Stimulated activated CD8-positive, alpha-beta memory T cell treated with anti-CD3 and anti-CD28 coated beads, Interleukin-2, amount 100 ng/mL, for 1 hour (primary cell): ENCODE measurements around the gene NYAP2.

Source experiments
- DNase-seq, 2 donors: peaks; one replicate each; pipeline ENCODE4 v3.0.0-alpha.2; 2020; ENCODE audit warnings: low read depth in 2 of 2

NYAP2 gene

DNA sequence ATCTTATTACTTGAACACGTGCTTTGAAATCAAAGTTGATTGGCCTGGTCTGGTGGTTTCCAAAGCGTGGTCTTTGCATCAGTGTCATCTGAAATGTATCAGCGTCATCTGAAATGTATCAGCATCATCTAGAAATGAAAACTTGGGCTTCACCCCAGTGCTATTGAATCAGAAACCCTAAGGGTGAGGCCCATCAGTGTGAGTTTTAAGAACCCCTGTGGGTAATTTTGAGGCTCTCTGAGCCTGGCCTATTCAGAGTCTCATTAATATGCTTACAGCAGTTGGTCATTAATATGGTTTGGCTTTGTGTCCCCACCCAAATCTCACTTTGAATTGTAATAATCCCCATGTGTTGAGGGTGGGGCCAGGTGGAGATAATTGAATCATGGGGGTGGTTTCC is 85.2 kb downstream of the NYAP2 start:
- DNase-seq = no peak

DNA sequence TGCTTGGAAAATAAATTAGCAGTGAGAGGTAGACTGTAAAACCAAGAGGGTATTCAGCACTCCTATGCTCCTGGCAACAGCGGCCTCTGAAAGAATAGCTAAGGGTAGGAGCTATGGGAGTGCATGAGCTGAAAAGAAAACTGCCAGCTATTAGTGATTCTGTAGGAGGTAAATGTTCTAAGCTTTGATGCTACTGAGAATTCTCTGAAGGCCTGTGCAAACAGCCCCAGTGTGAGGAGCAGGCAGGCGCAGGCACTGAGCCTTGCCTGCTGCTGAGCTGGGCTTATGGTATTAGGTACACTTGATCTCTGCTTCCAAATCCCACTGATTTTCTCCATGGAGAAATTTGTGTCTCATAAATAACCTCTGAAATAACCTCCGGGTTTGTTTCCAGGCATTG is 86.7 kb downstream of the NYAP2 start:
- no peak for DNase-seq

DNA sequence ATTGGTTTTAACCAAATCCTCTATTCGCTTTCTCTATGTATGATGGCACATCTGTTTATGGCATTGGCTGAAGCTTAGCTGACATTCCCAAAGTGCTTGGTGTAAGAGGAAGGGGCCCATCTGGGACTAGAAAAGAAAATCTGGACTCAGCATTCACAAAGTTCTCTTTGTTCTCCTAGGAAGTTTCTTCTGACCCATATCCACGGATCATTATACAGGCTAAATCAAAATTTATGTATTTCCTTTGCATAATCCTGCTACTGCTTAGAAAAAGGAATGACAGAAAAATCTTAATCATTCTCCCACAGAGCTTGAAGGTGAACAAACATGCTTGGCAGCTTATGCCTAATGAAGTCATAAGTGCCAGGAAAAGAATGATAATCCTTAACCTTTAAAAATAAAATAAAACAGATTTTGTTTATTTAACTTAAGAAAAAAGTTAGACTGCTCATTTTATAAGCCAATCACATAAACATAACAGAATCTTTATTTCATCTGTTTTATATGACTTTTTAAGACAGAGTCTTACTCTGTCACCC is 88.4 kb downstream of the NYAP2 start:
- DNase-seq = no peak

DNA sequence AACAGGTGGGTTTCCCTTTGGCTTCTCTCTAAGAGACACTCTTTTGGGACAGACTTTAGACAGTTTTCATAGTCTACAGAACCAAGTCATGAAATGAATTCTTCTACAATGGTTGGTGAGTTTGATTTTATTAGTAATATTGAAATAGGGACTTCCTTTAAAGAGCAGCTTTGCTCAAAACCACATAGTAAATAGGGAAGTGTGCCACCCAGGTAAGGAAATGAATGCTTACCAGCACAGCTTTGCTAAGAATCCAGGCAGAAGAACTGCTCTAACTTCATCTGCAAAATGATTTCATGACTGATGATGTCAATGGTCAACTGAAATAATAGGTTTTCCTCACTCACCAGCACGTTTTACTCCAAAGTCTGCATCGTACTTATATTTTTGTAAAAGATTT is 89.2 kb downstream of the NYAP2 start:
- DNase-seq = no peak

DNA sequence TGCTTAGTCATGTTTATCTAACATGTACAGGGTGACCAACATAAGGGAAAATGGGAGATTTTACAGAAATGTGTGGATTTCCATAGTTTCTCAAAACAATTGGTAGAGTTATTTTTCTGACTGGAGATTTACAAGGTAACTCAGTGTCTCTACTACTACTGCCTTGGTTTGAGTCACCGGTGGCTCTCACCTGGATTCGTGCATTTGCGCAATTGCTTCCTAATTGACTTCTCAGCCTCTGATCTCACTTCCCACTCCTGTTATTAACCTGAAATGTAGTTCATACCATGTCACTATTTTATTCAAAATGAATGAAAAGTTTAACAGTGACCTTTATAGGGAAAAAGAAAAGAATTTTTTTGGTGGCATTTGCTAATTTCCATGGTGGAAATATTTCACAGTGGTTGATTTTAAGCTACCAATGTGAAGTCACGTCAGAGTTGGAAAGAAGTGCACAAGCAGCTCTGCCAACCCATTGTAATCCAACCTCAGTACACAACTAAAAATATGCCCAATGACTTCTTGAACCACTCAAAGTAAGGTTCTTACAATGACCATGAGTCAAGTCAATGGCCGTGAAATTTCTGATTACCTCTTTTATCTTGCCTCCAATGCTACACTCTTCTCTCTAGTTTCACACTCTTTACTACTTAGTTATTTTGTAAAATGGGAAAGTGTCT is 94.0 kb downstream of the NYAP2 start:
- DNase-seq = no peak

DNA sequence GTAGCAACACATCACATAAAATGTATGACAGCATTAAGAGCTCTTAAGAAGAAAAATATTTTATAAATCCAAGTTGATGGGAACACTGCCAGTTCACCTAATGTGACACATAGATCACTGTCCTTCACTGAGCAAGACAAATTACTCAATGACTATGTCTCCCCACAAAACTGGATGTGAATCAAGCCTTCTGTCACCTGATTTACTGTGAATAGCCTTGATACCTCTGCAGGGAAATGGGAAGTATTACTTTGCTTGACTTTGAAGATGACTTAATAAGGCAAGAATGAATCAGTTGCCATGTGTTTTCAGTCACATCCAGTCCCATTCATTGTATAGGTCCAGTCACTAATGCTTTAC is 94.6 kb downstream of the NYAP2 start:
- DNase-seq = no peak

DNA sequence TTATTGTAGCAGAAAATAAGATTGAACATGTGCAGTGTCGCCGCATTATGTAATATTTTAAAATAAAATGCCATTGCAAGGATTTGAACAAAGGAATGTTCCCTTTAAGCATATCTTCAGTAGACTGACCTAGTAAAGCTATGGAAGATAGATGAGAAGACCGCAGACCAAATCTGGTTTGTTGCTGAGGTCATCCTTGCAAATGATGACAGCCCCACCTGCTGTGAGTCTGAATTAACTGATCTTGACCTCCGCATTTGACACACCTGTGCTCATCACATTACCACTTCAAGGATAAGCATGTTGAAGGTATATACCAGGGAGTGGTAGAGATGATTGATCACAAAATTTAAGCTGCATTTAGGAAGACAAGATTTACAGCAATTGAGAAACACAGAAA is 96.2 kb downstream of the NYAP2 start:
- no peak for DNase-seq

DNA sequence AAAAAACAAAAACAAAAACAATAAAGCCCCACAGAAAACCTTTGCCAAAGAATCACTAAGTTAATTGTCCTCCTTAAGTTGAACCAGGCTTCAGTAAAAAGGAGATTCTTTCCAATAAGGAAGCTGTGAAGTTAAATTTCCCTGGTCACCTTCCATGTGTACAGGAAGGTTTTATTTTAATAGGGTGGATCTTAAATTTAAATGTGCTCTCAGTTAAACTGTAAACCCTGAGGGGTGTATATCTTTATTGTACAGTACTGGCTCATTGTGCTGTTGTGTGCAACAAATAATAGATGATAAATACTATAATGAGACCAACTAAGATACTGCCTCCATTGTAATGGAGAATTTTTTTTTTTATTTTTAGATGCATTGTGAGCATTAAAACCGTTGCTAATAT is 97.1 kb downstream of the NYAP2 start:
- DNase-seq = no peak

DNA sequence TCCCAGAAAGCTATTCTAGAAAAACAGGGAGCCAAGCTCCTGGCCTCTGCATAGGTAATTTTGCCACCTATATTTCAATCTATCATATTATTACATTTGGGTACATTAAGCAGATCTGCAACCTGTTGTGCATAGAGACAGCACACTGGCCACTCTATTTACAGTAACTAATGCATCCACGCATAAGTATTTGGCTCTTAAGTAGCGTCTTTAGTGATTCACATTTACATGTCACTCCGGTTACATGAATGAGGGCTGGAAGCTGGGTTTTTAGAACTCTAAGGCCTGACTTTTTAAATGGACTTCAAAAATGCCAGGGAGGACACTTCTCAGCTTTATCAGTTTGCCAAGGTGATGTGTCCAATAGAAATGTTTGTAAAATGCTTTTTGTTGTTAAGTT is 97.7 kb downstream of the NYAP2 start:
- DNase-seq = no peak

DNA sequence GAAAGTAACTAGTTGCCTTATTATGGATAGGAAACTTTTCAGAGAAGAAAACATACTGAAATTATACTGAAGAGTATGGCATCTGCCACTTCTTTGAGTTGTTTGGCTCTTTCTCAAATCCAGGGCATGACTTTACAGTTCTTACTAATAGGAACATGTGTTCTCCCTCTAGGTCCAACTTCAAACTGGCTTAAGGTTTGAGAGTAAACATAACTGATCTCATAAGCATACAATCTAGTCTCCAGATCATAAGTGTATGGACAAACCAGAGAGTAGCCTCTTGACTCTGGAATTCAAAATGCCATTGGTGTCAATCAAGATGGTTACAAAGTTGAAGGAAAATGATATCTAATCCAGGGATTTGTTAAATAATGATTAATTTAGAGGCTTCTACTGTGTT is 101.5 kb downstream of the NYAP2 start:
- DNase-seq = no peak

DNA sequence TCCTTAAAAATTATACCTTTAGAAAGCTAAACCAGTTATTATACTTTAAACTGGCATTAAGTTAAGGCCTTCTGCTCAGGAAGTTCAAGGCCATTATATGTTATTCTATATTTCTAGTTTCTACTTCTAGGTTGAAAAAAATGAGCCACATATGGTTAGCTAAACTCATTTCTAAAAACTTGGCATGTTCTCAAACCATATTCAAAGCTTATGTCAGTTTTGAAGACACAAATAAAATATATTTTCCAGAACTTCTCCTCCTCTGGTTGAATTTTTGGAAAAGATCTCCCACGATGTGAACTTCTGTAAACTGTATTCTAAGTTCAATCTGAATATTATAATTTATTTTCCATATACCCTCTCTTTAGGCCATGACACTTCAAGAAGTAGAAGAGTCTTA is 103.5 kb downstream of the NYAP2 start:
- no peak for DNase-seq

DNA sequence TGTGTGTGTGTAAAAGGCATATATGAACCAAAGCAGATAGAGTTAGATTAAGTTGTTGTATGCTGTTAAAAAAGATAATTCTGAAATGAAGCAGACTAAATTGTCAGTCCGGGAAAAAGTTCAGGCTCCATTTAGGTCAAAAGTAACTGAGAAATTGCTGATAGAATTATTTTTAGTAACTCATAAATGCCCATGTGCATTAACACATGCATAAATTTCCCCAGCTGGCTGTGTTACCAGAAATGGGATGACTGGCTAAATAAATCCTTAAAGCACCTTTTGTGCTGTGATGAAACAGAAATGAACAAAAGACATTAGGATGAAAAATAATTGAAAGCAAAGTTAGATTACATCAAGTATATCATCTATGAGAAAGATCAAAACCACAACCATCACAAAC is 111.3 kb downstream of the NYAP2 start:
- DNase-seq = no peak

DNA sequence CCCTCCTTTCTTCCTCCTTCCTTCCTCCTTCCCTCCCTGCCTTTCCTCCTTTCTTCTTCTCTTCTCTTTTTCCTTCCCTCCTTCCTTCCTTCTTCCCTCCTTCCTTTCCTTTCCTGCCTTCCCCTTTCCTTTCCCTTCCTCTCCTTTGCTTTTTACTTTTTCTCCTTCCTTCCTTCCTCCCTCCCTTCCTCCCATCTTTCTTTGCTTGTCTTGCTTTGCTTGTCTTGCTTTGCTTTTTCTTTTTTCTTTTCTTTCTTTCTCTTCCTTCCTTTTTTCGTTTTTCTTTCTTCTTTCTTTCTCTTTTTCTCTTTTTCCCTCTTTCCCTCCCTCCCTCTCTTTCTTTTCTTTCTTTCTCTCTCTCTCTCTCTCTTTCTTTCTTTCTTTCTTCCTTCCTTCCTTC is 113.0 kb downstream of the NYAP2 start:
- DNase-seq = no peak

DNA sequence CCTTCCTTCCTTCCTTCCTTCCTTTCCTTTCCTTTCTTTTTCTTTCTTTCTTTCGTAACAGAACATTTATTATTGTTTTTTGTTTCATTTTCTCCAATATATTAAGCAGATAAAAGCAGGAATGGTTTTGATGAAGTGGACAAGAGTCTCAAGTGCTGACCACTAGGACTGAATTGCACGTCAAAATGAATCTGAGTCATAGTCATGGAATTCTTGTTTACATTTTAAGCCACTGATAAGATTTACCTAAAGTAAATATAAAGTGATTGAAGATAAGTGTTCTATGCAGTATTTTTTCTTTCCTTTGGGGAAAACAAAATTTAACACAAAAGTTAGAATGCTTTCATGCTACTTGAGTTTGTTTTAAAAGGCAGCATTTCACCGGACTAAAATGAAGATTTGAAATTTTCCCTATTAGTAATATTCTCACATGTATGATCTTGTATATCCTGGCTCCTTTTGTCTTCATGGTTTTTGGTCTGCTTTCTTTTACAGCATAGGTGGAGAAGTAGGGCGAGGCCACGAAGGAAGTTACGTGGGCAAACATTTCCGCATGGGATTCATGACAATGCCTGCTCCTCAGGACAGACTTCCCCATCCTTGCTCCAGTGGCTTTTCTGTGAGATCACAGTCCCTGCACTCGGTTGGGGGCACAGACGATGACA is 113.5 kb downstream of the NYAP2 start:
- no peak for DNase-seq

DNA sequence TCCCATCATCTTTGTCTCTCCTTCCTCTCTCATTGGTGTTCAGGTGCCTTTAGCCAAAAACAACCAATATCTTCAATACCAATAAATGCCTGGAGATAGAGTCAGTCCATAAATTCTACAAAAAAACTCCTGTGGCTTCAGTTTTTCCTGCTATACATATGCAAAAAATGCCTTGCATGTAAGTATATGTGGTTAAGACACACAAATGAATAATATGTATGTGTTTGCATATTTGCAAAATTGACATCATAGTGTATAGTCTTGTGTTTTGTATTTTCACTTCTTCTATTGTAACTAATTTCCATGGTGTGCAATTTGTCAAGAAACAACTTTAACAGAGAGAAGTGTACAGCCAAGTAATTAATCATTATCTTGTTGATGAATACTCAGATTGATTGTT is 115.5 kb downstream of the NYAP2 start:
- no peak for DNase-seq

DNA sequence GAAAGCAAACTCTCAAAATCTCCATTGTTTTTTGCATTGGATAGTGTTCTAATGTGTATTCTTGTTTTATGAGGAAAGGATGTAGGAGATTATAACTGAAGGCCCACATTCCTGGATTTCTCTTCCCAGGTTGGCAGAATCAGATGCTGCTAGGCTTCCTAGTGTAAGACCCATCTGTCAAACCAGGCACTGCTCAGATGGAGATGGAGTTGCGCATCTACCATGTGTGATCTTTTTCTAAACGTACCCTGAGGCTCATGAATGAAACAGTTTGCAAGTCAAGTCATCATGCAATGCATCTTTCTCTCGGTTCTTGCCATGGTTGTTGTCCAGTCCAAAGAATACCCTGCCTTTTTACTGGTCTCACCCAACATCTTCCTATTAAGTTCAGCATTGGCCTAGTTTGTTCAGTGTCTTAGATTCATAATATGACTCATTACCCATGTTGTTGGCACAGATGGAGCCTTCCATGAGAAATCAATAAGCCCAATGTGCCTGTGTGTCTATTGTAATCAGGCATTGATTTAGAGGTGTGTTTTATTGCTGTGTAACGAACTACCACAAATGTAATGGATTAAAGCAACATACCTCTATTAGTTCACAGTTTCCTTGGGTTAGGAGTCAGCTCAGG is 127.4 kb downstream of the NYAP2 start:
- DNase-seq = no peak

DNA sequence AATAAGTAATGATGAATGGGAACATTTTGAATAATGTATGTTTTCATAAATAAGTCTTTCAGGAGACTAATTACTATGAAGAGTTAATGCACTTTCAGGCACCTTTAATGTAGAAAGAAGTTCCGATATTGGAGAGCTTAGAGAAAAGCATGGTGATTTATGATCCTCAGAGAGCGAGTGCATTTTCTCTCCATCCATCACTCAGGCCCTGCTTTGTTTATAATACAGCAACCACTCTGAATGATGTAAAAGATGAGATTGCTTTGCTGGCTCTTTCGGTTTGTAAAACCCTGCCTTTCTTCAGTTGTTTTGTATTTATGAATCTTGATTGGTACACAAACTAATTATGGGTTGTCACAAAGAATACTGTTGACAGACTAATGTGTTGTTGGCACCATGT is 132.0 kb downstream of the NYAP2 start:
- no peak for DNase-seq

DNA sequence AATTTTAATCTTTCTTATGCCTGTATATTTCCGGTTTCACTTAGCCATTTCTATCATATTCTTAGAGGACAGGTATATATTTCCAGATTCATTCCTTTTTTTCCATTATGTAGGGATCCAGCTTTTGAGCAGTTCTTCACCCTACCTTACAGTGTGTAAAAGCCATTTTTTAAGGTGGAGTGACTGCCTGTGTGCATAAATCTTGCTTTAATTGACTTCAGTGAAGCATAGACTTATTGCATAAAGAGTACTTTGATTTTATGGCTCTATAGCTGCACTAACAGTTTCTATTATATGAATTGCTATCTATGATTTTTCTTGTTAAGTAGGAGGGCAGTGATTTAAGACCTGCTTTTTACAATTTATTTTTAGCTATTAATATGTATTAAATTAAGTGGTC is 132.6 kb downstream of the NYAP2 start:
- DNase-seq = no peak

DNA sequence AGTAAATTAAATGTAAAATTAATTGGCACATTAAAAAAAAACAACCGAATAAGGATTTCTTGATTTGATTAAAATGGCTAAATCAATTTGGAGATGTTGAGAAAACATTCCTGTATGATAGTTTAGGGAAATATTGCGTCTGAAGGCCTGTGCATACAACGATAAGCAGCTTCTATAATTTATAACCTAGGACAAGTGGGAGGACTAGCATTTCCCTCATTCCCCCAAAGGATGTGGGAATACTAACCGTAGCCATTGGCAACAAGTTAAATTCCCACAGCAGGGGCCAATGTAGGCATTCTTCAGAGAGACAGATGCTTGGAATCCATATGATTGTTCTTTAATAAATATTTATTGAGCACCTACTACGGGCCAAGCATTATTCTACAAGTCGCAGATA is 134.5 kb downstream of the NYAP2 start:
- DNase-seq = no peak

DNA sequence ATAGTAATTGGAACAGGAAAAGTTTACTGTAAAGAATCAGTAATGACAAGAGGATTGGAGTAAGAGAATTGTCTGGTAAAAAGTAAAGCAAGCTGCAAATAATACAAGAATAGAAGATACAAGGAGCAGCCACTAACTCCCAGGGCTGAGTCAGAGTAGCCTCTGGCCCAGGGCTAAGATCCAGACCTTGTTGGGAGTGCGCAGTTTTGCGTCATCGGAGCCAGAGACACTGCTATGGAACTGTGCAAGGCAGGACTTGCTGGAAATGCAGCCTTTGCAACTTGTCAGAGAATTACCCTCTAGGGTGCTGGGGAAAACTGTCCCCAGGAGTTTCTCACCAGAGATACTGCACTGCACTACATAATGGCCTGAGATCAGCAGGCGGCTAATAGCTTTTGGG is 135.2 kb downstream of the NYAP2 start:
- no peak for DNase-seq

DNA sequence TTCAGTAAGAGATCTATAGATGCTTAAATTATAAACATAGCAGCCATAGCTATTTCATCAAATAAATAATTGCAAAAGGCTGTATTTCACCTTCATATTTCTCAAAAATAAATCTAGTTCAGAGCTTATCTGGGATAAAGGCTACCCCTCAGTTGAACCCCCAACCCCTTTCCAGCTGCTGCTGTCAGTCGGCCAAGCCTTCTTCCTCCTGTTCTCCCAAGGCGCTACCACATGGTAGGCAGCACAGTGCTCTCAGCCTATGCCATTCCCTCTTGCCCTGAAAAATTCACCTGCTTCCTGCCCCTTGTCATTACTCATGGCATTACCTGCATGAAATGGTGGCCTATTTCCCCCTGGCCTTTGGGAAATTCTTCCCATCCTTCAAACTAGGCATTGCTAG is 136.5 kb downstream of the NYAP2 start:
- no peak for DNase-seq

DNA sequence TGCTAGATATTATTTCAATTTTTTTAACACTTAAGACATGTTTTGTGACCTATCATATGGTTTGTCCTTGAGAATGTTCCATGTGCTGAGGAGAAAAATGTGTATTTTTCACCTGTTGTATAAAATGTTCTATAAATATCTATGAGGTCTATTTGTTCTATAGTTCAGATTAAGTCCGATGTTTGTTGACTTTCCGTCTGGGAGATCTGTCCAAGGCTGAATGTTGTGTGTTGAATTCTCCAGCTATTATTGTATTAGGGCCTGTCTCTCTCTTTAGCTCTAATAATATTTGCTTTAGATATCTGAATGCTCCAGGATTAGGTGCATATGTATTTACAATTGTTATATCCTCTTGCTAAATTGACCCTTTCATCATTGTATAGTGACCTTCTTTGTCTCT is 144.1 kb downstream of the NYAP2 start:
- no peak for DNase-seq

DNA sequence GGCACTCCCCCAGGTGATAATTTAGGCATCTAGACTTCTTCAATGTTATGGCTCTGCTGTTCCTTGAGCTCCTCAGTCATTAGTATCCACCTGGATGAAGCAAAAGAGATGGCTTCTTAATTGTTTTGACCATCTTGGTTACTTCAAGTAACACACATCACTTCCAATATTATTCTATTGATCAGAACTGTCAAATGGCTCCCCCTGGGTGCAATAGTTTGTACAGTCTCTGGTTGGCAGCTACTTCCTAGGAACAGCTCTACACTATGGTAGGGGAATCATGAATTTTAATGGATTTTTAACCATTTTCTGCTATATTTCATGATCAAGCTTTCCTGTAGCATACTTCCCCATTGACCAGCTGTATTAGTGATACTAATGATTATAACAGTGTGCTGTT is 157.0 kb downstream of the NYAP2 start:
- no peak for DNase-seq
